B cell (primary cell): Measurements from ENCODE around the gene DPH1. TPM values are rescaled to one million over a fixed set of nuclear protein-coding genes. Genes with fewer than 3 reads are reported as not detected.

ENCODE experiments used
- ATAC-seq: fragments of 200-7000 bp; cut with Tn5 transposase; one replicate; pipeline ENCODE4 v1.10.0; 2021; ENCODE audit warnings: low read depth, mild to moderate bottlenecking, moderate number of reproducible peaks, moderate library complexity
- CTCF ChIA-PET: fragments of 350-600 bp; sonication (Branson Sonifier 250); formaldehyde crosslinking; loops from one replicate; lab custom pipeline; 2021; ENCODE audit warnings: antibody characterized with exemption, inconsistent platforms; lab: Charles Lee
- POLR2A ChIA-PET: fragments of 350-600 bp; sonication (Branson Sonifier 250); formaldehyde crosslinking; loops from one replicate; lab custom pipeline; 2021; ENCODE audit warnings: antibody characterized with exemption; lab: Charles Lee
- DNase-seq: peaks from one replicate; pipeline ENCODE4 v3.0.0; 2013
- H2AFZ ChIP-seq: 2 replicates; pipeline ENCODE4 v1.6.1; 2012; ENCODE audit warnings: mild to moderate bottlenecking, low read depth, low read length; ENCODE audit not compliant: insufficient read depth, poor library complexity, severe bottlenecking
- H3K27ac ChIP-seq, 2 donors: 1 replicate in 1 of 2; 2 replicates in 1 of 2; pipeline ENCODE4 v1.5.1; 2012 to 2013; ENCODE audit warnings: low read length in 2 of 2, mild to moderate bottlenecking in 2 of 2, moderate library complexity in 1 of 2
- H3K27me3 ChIP-seq, 4 experiments: fragments of 200-600 bp in 1 of 4; sonication (generic) in 1 of 4; replicated peaks in 1 of 4; 1 replicate in 2 of 4; 2 replicates in 2 of 4; pipeline versions ENCODE4 v1.6.1 to v1.7.0; 2013 to 2016; ENCODE audit warnings: low read length in 3 of 4, mild to moderate bottlenecking in 2 of 4, mixed read lengths in 1 of 4, moderate library complexity in 1 of 4; ENCODE audit not compliant: insufficient read depth in 4 of 4, control insufficient read depth in 3 of 4; ENCODE audit errors: control extremely low read depth in 1 of 4
- H3K36me3 ChIP-seq, 2 experiments: replicated peaks in 1 of 2; 1 replicate in 1 of 2; 2 replicates in 1 of 2; pipeline versions ENCODE4 v1.6.1 to v1.7.1; 2013; ENCODE audit warnings: low read length in 1 of 2; ENCODE audit not compliant: insufficient read depth in 2 of 2, control insufficient read depth in 1 of 2; ENCODE audit errors: control extremely low read depth in 1 of 2, extremely low read depth in 1 of 2
- H3K4me1 ChIP-seq, 2 donors: fragments of 200-600 bp in 1 of 2; sonication (generic) in 1 of 2; 1 replicate in 1 of 2; 2 replicates in 1 of 2; pipeline versions ENCODE4 v1.5.1 to v1.6.1; 2013 to 2017; ENCODE audit warnings: low read length in 2 of 2; ENCODE audit not compliant: control insufficient read depth in 2 of 2, insufficient read depth in 2 of 2
- H3K4me2 ChIP-seq: replicated peaks from 2 replicates; pipeline ENCODE3; 2012; ENCODE audit warnings: mild to moderate bottlenecking, low read depth, low read length; ENCODE audit not compliant: poor library complexity, severe bottlenecking
- H3K4me3 ChIP-seq, 5 experiments: fragments of 200-600 bp in 1 of 5; sonication (generic) in 1 of 5; 1 replicate in 3 of 5; 2 replicates in 2 of 5; pipeline versions ENCODE4 v1.5.1 to v1.7.0; 2011 to 2016; ENCODE audit warnings: low read length in 4 of 5, mild to moderate bottlenecking in 4 of 5, low read depth in 2 of 5, control low read depth in 1 of 5, moderate library complexity in 1 of 5; ENCODE audit not compliant: insufficient read depth in 1 of 5; ENCODE audit errors: control extremely low read depth in 1 of 5, extremely low read depth in 1 of 5
- H3K79me2 ChIP-seq: fragments of 200-600 bp; sonication (generic); one replicate; pipeline ENCODE4 v1.6.0; 2016; ENCODE audit warnings: low read length; ENCODE audit not compliant: control insufficient read depth, insufficient read depth
- H3K9ac ChIP-seq: fragments of 200-600 bp; sonication (generic); 2 replicates; pipeline ENCODE4 v1.6.1; 2017; ENCODE audit warnings: mild to moderate bottlenecking, low read length, moderate library complexity
- H3K9me3 ChIP-seq, 3 donors: one replicate each; pipeline versions ENCODE4 v1.6.1 to v1.7.1; 2013; ENCODE audit warnings: low read length in 2 of 3; ENCODE audit not compliant: control insufficient read depth in 2 of 3, insufficient read depth in 1 of 3; ENCODE audit errors: control extremely low read depth in 1 of 3
- H4K20me1 ChIP-seq: 2 replicates; pipeline ENCODE4 v1.6.0; 2012; ENCODE audit warnings: mild to moderate bottlenecking, low read length; ENCODE audit not compliant: insufficient read depth, control insufficient read depth, poor library complexity, severe bottlenecking
- H3K27ac Mint-ChIP-seq: one replicate; pipeline ENCODE4 v1.8.0; 2021; ENCODE audit warnings: mixed read lengths
- H3K27me3 Mint-ChIP-seq: one replicate; pipeline ENCODE4 v1.8.0; 2021; ENCODE audit warnings: mixed read lengths
- H3K4me1 Mint-ChIP-seq: one replicate; pipeline ENCODE4 v1.8.0; 2021; ENCODE audit warnings: mixed read lengths
- H3K4me3 Mint-ChIP-seq: one replicate; pipeline ENCODE4 v1.8.0; 2021; ENCODE audit warnings: mixed read lengths
- H3K9me3 Mint-ChIP-seq: one replicate; pipeline ENCODE4 v1.8.0; 2022; ENCODE audit warnings: mixed read lengths; ENCODE audit not compliant: insufficient read depth
- EZH2 ChIP-seq: IDR thresholded peaks from 2 replicates; pipeline ENCODE4 v1.6.1; 2012; ENCODE audit warnings: borderline replicate concordance, low read depth, mild to moderate bottlenecking, moderate library complexity, low read length; ENCODE audit not compliant: insufficient read depth, poor library complexity, severe bottlenecking
- WGBS: methylation state at CpG from one replicate; pipeline ENCODE4 v1.1.5; 2013; ENCODE audit warnings: missing lambda C conversion rate; ENCODE audit not compliant: insufficient coverage; 5-methylcytosine and 5-hydroxymethylcytosine counted together
- intact Hi-C: fragments of 100-400 bp; cut with micrococcal nuclease; formaldehyde crosslinking; loops from one replicate; pipeline ENCODE4 v1.10.0; 2022
- polyA plus RNA-seq: library from polyadenylated mRNA; depleted of rRNA; stranded (reverse); fragments of >200 nt; gene quantifications from 2 replicates; pipeline ENCODE4 v1.2.3, GENCODE V29; 2012
- total RNA-seq, 2 donors: library from RNA; stranded (reverse); fragments of 120-200 nt in 1 of 2; gene quantifications; 1 replicate in 1 of 2; 2 replicates in 1 of 2; pipeline versions ENCODE4 v1.2.3 to v1.2.4, GENCODE V29; 2013 to 2022
- TF ChIP-seq, protein P1 (sequence below): fragments of 200-600 bp; IDR thresholded peaks from one replicate; pipeline ENCODE4 v1.8.0; 2022; ENCODE audit warnings: antibody characterized with exemption, mild to moderate bottlenecking

DPH1 gene
- total and polyA plus RNA-seq, 2 donors (not counting 1 experiment from before 2014, with no cell fraction given), result 83.6 to 105 TPM

DNA sequence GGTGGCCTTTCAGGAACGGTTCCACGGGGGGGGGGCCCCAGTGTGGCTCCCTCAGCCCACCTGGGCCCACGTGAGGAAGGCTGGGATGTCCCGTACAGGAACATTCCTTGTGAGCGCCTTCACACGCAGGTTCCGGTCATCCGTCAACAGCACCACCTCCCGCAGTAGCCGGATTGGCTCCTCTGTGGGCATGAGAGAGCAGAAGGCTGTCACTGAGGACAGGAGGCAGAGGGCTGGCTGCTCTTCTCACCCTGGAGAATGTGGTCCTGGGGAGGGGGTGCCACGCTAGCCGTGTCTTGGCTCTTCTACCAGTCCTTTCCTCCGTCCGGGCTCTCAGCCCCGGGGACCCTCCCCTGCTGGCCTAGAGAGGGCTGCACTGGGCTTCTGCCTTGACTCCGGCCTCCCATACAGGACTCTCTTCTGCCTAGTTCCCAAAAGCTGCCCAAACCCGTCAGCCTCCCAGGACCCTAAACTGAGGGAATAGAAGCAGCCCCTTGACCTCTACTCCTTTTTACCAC, 31.5 kb downstream of the DPH1 start:
- H3K4me2 ChIP-seq, result no peak overlapping the region
- intact Hi-C loops, result no loop called here
- H3K36me3 ChIP-seq, result peaks cover 0 to 15% of the 10 kb centered on the region in 2 experiments
- WGBS, result 94% methylated on average over 16 of the region's 17 CpGs
- Mint-ChIP-seq H3K4me3 (no peak overlapping the region), H3K27me3 (no peaks in the 10 kb centered on the region), H3K4me1 (peaks cover 53% of the 10 kb centered on the region), H3K9me3 (no peaks in the 10 kb centered on the region), H3K27ac (no peak overlapping the region)
- peaks cover 0 to 6% (median 0%) of the 10 kb centered on the region in 3 donors for H3K9me3 ChIP-seq
- no peak for DNase-seq
- H3K79me2 ChIP-seq, result no peaks in the 10 kb centered on the region
- no peak for ATAC-seq
- H3K4me3 ChIP-seq, result no peak overlapping the region
- H4K20me1 ChIP-seq, result peaks cover 15% of the 10 kb centered on the region
- CTCF ChIA-PET, result no interaction called here
- POLR2A ChIA-PET, result interaction anchor here (0.7 kb wide), 1 partner anchor 178 kb away, joined by 7 read pairs; no protein-coding TSS in a partner anchor
- H3K27ac ChIP-seq, result no peak overlapping the region
- TF ChIP-seq, protein P1, sequence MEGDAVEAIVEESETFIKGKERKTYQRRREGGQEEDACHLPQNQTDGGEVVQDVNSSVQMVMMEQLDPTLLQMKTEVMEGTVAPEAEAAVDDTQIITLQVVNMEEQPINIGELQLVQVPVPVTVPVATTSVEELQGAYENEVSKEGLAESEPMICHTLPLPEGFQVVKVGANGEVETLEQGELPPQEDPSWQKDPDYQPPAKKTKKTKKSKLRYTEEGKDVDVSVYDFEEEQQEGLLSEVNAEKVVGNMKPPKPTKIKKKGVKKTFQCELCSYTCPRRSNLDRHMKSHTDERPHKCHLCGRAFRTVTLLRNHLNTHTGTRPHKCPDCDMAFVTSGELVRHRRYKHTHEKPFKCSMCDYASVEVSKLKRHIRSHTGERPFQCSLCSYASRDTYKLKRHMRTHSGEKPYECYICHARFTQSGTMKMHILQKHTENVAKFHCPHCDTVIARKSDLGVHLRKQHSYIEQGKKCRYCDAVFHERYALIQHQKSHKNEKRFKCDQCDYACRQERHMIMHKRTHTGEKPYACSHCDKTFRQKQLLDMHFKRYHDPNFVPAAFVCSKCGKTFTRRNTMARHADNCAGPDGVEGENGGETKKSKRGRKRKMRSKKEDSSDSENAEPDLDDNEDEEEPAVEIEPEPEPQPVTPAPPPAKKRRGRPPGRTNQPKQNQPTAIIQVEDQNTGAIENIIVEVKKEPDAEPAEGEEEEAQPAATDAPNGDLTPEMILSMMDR, result no peak
- no peak for TF ChIP-seq EZH2
- H3K9ac ChIP-seq, result no peak overlapping the region
- peaks cover 49 to 56% of the 10 kb centered on the region in 2 donors for H3K4me1 ChIP-seq
- H3K27me3 ChIP-seq, result peaks cover 0 to 23% (median 6%) of the 10 kb centered on the region in 4 experiments
- no peak overlapping the region for H2AFZ ChIP-seq

DNA sequence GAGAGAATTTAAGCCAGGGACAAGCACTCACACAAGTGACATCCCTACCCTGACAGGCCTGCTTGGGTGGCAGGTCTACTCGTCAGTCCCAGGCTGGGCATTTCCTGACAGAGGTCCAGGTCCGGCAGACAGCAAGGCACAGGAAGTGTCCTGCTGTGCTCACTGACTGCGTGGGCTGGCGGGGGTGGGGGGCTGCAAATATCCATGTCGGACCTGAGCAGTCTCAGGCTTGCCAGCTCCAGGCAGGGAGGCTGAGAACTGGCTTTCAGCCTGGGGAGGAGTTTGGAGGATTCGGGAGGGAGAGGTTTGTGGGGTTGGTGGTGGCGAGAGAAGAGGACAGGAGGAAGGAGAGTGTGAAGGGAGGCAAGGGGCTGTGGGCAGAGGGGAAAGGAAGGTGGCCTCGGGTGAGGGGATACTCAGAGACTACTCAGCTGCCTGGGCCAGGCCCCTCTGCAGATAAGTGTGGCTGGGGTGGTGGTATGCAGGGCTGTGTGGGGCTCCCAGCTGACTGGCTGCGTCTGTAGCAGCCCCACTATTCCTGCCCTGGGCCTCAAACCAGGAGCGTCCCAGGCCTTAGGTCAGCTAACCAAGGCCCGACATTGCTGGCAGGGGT, 32.7 kb downstream of the DPH1 start:
- Mint-ChIP-seq H3K4me3 (no peak overlapping the region), H3K9me3 (no peaks in the 10 kb centered on the region), H3K27ac (no peak overlapping the region), H3K27me3 (no peaks in the 10 kb centered on the region), H3K4me1 (peaks cover 50% of the 10 kb centered on the region)
- no peak overlapping the region for H3K4me3 ChIP-seq
- ATAC-seq (no peak), DNase-seq (no peak)
- H3K27me3 ChIP-seq, result peaks cover 0 to 18% (median 4%) of the 10 kb centered on the region in 4 experiments
- no peaks in the 10 kb centered on the region for H3K79me2 ChIP-seq
- TF ChIP-seq EZH2, result no peak
- TF ChIP-seq, protein P1, result no peak
- ChIA-PET POLR2A (no interaction called here), CTCF (interaction anchor here (0.9 to 3.8 kb wide), 4 partner anchors 7 to 108 kb away, joined by 3 to 17 read pairs (median 9); partner anchors contain the start of gene HIC1)
- no peak overlapping the region for H3K27ac ChIP-seq
- no peak overlapping the region for H2AFZ ChIP-seq
- WGBS, result 87% methylated on average over 10 of the region's 11 CpGs
- peaks cover 41 to 52% of the 10 kb centered on the region in 2 donors for H3K4me1 ChIP-seq
- peaks cover 12% of the 10 kb centered on the region for H4K20me1 ChIP-seq
- peaks cover 0 to 22% of the 10 kb centered on the region in 2 experiments for H3K36me3 ChIP-seq
- peaks cover 0 to 6% (median 0%) of the 10 kb centered on the region in 3 donors for H3K9me3 ChIP-seq
- no peak overlapping the region for H3K4me2 ChIP-seq
- no peak overlapping the region for H3K9ac ChIP-seq
- intact Hi-C loops, result no loop called here
